ENCODE measurements around the gene DNAJC17.

The DNAJC17 gene

GRCh38 chr15:40845511-40846284, 38.4 kb upstream of the DNAJC17 start:
- Histone ChIP-seq H3K36me3 (ENCODE audit: control insufficient read depth in 2 of 2, insufficient read depth in 2 of 2, low read length in 2 of 2) (no peaks in the 10 kb centered on the region), H3K4me3 (ENCODE audit: low read length in 2 of 2) (no peak overlapping the region), H3K27me3 (ENCODE audit: control insufficient read depth in 1 of 2, insufficient read depth in 2 of 2, low read length in 2 of 2) (peaks cover 34 to 53% of the 10 kb centered on the region in 2 donors), H3K4me1 (ENCODE audit: control insufficient read depth, insufficient read depth, low read length) (peaks cover 24% of the 10 kb centered on the region), H3K9me3 (ENCODE audit: control insufficient read depth in 2 of 2, low read length in 2 of 2) (no peaks in the 10 kb centered on the region), H3K9ac (ENCODE audit: low read length in 2 of 2) (no peak overlapping the region), H3K27ac (ENCODE audit: low read length) (no peak overlapping the region)

GRCh38 chr15:40845036-40845435, 37.8 kb upstream of the DNAJC17 start:
- H3K9ac ChIP-seq (ENCODE audit: low read length in 2 of 2): no peak overlapping the region
- H3K9me3 ChIP-seq (ENCODE audit: control insufficient read depth in 2 of 2, low read length in 2 of 2): no peaks in the 10 kb centered on the region
- peaks cover 34 to 53% of the 10 kb centered on the region in 2 donors for H3K27me3 ChIP-seq (ENCODE audit: control insufficient read depth in 1 of 2, insufficient read depth in 2 of 2, low read length in 2 of 2)
- H3K36me3 ChIP-seq (ENCODE audit: control insufficient read depth in 2 of 2, insufficient read depth in 2 of 2, low read length in 2 of 2): no peaks in the 10 kb centered on the region
- peaks cover 24% of the 10 kb centered on the region for H3K4me1 ChIP-seq (ENCODE audit: control insufficient read depth, insufficient read depth, low read length)
- no peak overlapping the region for H3K27ac ChIP-seq (ENCODE audit: low read length)
- H3K4me3 ChIP-seq (ENCODE audit: low read length in 2 of 2): peak overlapping the region; percentile 53 to 69

- no peaks in the 10 kb centered on the region for H3K9me3 ChIP-seq (ENCODE audit: control insufficient read depth in 2 of 2, low read length in 2 of 2)
- no peaks in the 10 kb centered on the region for H3K36me3 ChIP-seq (ENCODE audit: control insufficient read depth in 2 of 2, insufficient read depth in 2 of 2, low read length in 2 of 2)
- peaks cover 24% of the 10 kb centered on the region for H3K4me1 ChIP-seq (ENCODE audit: control insufficient read depth, insufficient read depth, low read length)
- no peak overlapping the region for H3K27ac ChIP-seq (ENCODE audit: low read length)
- peaks cover 34 to 53% of the 10 kb centered on the region in 2 donors for H3K27me3 ChIP-seq (ENCODE audit: control insufficient read depth in 1 of 2, insufficient read depth in 2 of 2, low read length in 2 of 2)
- H3K4me3 ChIP-seq (ENCODE audit: low read length in 2 of 2): peak overlapping the region; percentile 53 to 69
- no peak overlapping the region for H3K9ac ChIP-seq (ENCODE audit: low read length in 2 of 2)
Observed at GRCh38 chr15:40844696-40845030, 37.4 kb upstream of the DNAJC17 start.

GRCh38 chr15:40843885-40844695, 36.8 kb upstream of the DNAJC17 start, which contains the start of gene SPINT1:
Gene SPINT1, plus strand, starts transcription at chr15:40844048. Its CDS starts 507 bp downstream, at chr15:40844555.
- Histone ChIP-seq H3K27ac (ENCODE audit: low read length) (no peak within 1 kb of the TSS), H3K9me3 (ENCODE audit: control insufficient read depth in 2 of 2, low read length in 2 of 2) (no peaks in the 10 kb centered on the region), H3K27me3 (ENCODE audit: control insufficient read depth in 1 of 2, insufficient read depth in 2 of 2, low read length in 2 of 2) (peaks cover 34 to 53% of the 10 kb centered on the region in 2 donors), H3K4me1 (ENCODE audit: control insufficient read depth, insufficient read depth, low read length) (peaks cover 24% of the 10 kb centered on the region), H3K4me3 (ENCODE audit: low read length in 2 of 2) (peak within 1 kb of the TSS; percentile 53 to 69), H3K9ac (ENCODE audit: low read length in 2 of 2) (no peak within 1 kb of the TSS), H3K36me3 (ENCODE audit: control insufficient read depth in 2 of 2, insufficient read depth in 2 of 2, low read length in 2 of 2) (no peaks in the 10 kb centered on the region)

DNA sequence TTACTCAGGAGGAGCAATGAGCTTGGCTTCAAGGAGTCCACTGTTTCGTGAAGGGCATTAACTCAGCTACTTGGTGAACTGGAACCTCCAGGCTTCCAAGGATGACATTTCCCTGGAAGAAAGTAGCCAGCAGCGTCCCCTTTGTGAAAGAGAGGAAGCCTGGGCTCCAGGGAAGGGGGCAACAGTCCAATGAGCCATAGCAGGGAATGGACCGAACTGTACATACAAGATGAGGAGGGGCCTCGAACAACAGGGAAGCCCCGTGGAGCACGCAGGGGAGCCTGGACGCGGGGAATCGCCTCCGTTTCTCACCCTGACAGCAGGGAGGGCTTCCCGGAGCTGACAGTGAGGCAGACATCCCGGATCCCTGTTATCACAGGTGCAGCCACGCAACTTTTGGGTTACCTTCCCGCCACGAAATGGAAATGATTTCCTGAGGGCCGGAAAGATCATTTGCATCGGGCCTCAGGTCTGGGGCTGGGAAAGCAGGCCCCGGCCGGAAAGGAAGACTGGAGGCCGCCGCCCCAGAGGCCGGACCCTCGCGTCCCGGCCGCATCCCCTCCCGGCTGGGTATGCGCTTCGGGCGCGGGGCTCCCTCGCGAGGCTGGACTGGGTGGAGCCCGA, 36.1 kb upstream of the DNAJC17 start:
- H3K27me3 ChIP-seq (ENCODE audit: control insufficient read depth in 1 of 2, insufficient read depth in 2 of 2, low read length in 2 of 2): peaks cover 34 to 53% of the 10 kb centered on the region in 2 donors

DNA sequence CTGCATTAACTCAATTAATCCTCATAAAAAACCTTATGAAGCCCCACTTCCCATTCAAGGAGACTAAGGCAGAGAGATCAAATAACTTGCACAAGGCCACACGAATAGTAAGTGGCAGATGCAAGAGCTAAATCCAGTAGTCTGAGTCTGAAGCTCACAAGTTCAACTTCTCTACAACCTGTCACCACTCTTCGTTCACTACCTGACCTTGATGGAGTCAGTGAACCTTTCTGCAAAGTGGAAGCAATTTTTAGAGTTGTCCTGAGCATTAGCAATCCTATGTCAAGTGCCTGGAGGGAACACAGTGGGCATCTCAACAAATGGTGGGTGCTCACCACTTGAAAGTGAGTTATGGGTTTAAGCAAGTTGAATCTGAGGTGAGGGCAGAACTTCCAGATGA, 34.5 kb upstream of the DNAJC17 start:
- Histone ChIP-seq H3K4me3 (ENCODE audit: low read length in 2 of 2) (no peak overlapping the region), H3K9ac (ENCODE audit: low read length in 2 of 2) (no peak overlapping the region), H3K36me3 (ENCODE audit: control insufficient read depth in 2 of 2, insufficient read depth in 2 of 2, low read length in 2 of 2) (no peaks in the 10 kb centered on the region), H3K9me3 (ENCODE audit: control insufficient read depth in 2 of 2, low read length in 2 of 2) (no peaks in the 10 kb centered on the region), H3K4me1 (ENCODE audit: control insufficient read depth, insufficient read depth, low read length) (peaks cover 18% of the 10 kb centered on the region), H3K27me3 (ENCODE audit: control insufficient read depth in 1 of 2, insufficient read depth in 2 of 2, low read length in 2 of 2) (peaks cover 27 to 44% of the 10 kb centered on the region in 2 donors), H3K27ac (ENCODE audit: low read length) (no peak overlapping the region)

More for the DNA sequence above, 36.1 kb upstream of the DNAJC17 start:
- no peaks in the 10 kb centered on the region for H3K9me3 ChIP-seq (ENCODE audit: control insufficient read depth in 2 of 2, low read length in 2 of 2)
- peaks cover 24% of the 10 kb centered on the region for H3K4me1 ChIP-seq (ENCODE audit: control insufficient read depth, insufficient read depth, low read length)
- H3K36me3 ChIP-seq (ENCODE audit: control insufficient read depth in 2 of 2, insufficient read depth in 2 of 2, low read length in 2 of 2): no peaks in the 10 kb centered on the region
- no peak overlapping the region for H3K9ac ChIP-seq (ENCODE audit: low read length in 2 of 2)
- H3K27ac ChIP-seq (ENCODE audit: low read length): no peak overlapping the region
- H3K4me3 ChIP-seq (ENCODE audit: low read length in 2 of 2): peak overlapping the region in 1 of 2 donors; percentile 69

DNA sequence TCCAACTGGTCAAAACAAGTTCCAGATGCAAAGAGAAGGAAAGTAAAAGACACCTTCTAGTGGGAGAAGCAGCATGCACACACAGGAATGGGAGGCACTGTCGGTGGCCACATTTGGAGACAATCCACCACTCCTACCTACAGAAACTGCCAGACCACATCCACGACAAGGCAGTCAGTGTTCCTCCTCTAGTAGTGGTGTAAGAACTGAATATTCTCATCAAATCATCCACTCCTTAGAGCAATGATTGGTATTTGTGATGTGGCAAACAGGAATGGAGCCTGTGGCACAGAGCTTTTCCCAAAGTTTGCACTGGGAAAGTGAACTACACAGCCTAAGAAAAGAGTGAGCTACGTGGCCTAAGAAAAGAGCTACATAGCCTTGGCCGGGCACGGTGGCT, 31.5 kb upstream of the DNAJC17 start:
- H3K27ac ChIP-seq (ENCODE audit: low read length): no peak overlapping the region
- H3K9me3 ChIP-seq (ENCODE audit: control insufficient read depth in 2 of 2, low read length in 2 of 2): no peaks in the 10 kb centered on the region
- H3K4me3 ChIP-seq (ENCODE audit: low read length in 2 of 2): no peak overlapping the region
- peaks cover 8 to 15% of the 10 kb centered on the region in 2 donors for H3K27me3 ChIP-seq (ENCODE audit: control insufficient read depth in 1 of 2, insufficient read depth in 2 of 2, low read length in 2 of 2)
- H3K9ac ChIP-seq (ENCODE audit: low read length in 2 of 2): no peak overlapping the region
- H3K4me1 ChIP-seq (ENCODE audit: control insufficient read depth, insufficient read depth, low read length): peaks cover 7% of the 10 kb centered on the region
- no peaks in the 10 kb centered on the region for H3K36me3 ChIP-seq (ENCODE audit: control insufficient read depth in 2 of 2, insufficient read depth in 2 of 2, low read length in 2 of 2)

- Histone ChIP-seq H3K27me3 (ENCODE audit: control insufficient read depth in 1 of 2, insufficient read depth in 2 of 2, low read length in 2 of 2) (no peaks in the 10 kb centered on the region), H3K27ac (ENCODE audit: low read length) (no peak overlapping the region), H3K9ac (ENCODE audit: low read length in 2 of 2) (no peak overlapping the region), H3K9me3 (ENCODE audit: control insufficient read depth in 2 of 2, low read length in 2 of 2) (no peaks in the 10 kb centered on the region), H3K4me1 (ENCODE audit: control insufficient read depth, insufficient read depth, low read length) (no peaks in the 10 kb centered on the region), H3K36me3 (ENCODE audit: control insufficient read depth in 2 of 2, insufficient read depth in 2 of 2, low read length in 2 of 2) (no peaks in the 10 kb centered on the region), H3K4me3 (ENCODE audit: low read length in 2 of 2) (no peak overlapping the region)
Observed at GRCh38 chr15:40836020-40836419, 28.7 kb upstream of the DNAJC17 start.

GRCh38 chr15:40832903-40833302, 25.6 kb upstream of the DNAJC17 start:
- Histone ChIP-seq H3K9ac (ENCODE audit: low read length in 2 of 2) (no peak overlapping the region), H3K4me3 (ENCODE audit: low read length in 2 of 2) (no peak overlapping the region), H3K27me3 (ENCODE audit: control insufficient read depth in 1 of 2, insufficient read depth in 2 of 2, low read length in 2 of 2) (no peaks in the 10 kb centered on the region), H3K36me3 (ENCODE audit: control insufficient read depth in 2 of 2, insufficient read depth in 2 of 2, low read length in 2 of 2) (no peaks in the 10 kb centered on the region), H3K27ac (ENCODE audit: low read length) (no peak overlapping the region), H3K9me3 (ENCODE audit: control insufficient read depth in 2 of 2, low read length in 2 of 2) (no peaks in the 10 kb centered on the region), H3K4me1 (ENCODE audit: control insufficient read depth, insufficient read depth, low read length) (no peaks in the 10 kb centered on the region)

DNA sequence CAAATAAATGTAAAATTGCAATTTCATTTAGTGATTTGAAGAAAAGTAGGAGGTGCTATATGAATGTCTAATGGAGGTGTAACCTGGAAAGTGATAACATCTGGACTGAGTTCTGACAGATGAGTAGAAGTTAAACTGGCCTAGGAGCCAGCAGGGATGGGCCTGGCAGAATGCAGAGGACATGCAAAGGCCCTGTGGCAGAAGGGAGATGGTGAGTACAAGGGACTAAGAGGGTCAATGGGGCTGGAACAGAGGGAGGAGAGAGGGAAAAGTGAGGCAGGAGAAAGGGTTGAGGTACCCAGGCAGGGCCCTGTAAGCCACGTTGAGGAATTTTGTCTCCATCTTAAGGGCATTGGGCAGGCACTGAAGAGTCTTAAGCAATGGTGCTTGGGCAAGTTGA, 24.6 kb upstream of the DNAJC17 start:
- no peak overlapping the region for H3K4me3 ChIP-seq (ENCODE audit: low read length in 2 of 2)
- no peak overlapping the region for H3K9ac ChIP-seq (ENCODE audit: low read length in 2 of 2)

More for the DNA sequence above, 24.6 kb upstream of the DNAJC17 start:
- Histone ChIP-seq H3K27ac (ENCODE audit: low read length) (no peak overlapping the region), H3K9me3 (ENCODE audit: control insufficient read depth in 2 of 2, low read length in 2 of 2) (no peaks in the 10 kb centered on the region), H3K36me3 (ENCODE audit: control insufficient read depth in 2 of 2, insufficient read depth in 2 of 2, low read length in 2 of 2) (no peaks in the 10 kb centered on the region), H3K4me1 (ENCODE audit: control insufficient read depth, insufficient read depth, low read length) (no peaks in the 10 kb centered on the region), H3K27me3 (ENCODE audit: control insufficient read depth in 1 of 2, insufficient read depth in 2 of 2, low read length in 2 of 2) (no peaks in the 10 kb centered on the region)

Data from stomach smooth muscle (tissue), 2 donors.